SU-DHL-6 (cell line): Measurements from ENCODE around the gene SLAMF7.
"Not testable (repeated sequence)": the region's sequence is repeated elsewhere in the genome, so short reads cannot be mapped to it uniquely, and the experiment has no call there.

Experiments used
- H2AFZ ChIP-seq: fragments of 200-600 bp; sonication (generic); 2 replicates; pipeline ENCODE4 v1.6.1; 2014; ENCODE audit warnings: low read depth, mild to moderate bottlenecking, moderate library complexity, mixed read lengths, antibody characterized with exemption, low read length; ENCODE audit not compliant: severe bottlenecking
- H3F3A ChIP-seq: fragments of 200-600 bp; shearing (Covaris generic); 2 replicates; pipeline ENCODE4 v1.6.0; 2016; ENCODE audit warnings: antibody characterized with exemption, mild to moderate bottlenecking; ENCODE audit not compliant: insufficient read depth
- H3K27ac ChIP-seq: fragments of 200-600 bp; sonication (generic); 2 replicates; pipeline ENCODE4 v1.5.1; 2016; ENCODE audit warnings: low read depth, mild to moderate bottlenecking, low read length, moderate library complexity, mixed read lengths
- H3K27me3 ChIP-seq: fragments of 200-600 bp; sonication (generic), shearing (Covaris generic); 2 replicates; pipeline ENCODE4 v1.6.0; 2014; ENCODE audit warnings: mild to moderate bottlenecking, low read length
- H3K36me3 ChIP-seq: fragments of 200-600 bp; sonication (generic); 2 replicates; pipeline ENCODE4 v1.6.1; 2014; ENCODE audit warnings: mild to moderate bottlenecking, low read length, mixed read lengths
- H3K4me2 ChIP-seq: fragments of 300-600, 200-600 bp; shearing (Covaris generic), sonication (generic); 2 replicates; pipeline ENCODE4 v1.6.0; 2014; ENCODE audit warnings: low read length, low read depth, mild to moderate bottlenecking; ENCODE audit not compliant: poor library complexity, severe bottlenecking
- H3K4me3 ChIP-seq: fragments of 200-600 bp; sonication (generic); 2 replicates; pipeline ENCODE4 v1.5.1; 2014; ENCODE audit warnings: antibody characterized with exemption, low read length, mild to moderate bottlenecking, mixed read lengths; ENCODE audit not compliant: insufficient read depth, poor library complexity, severe bottlenecking
- H3K79me2 ChIP-seq: fragments of 200-600 bp; sonication (generic); 2 replicates; pipeline ENCODE4 v1.6.1; 2014; ENCODE audit warnings: mild to moderate bottlenecking, low read length, moderate library complexity; ENCODE audit not compliant: insufficient read depth
- H3K9ac ChIP-seq: fragments of 200-600 bp; sonication (generic); 2 replicates; pipeline ENCODE4 v1.7.0; 2014; ENCODE audit warnings: mild to moderate bottlenecking, low read length
- H3K9me2 ChIP-seq: fragments of 200-600 bp; sonication (generic); replicated peaks from 2 replicates; pipeline ENCODE4 v1.6.1; 2014; ENCODE audit warnings: low read length; ENCODE audit not compliant: insufficient read depth
- H3K9me3 ChIP-seq: fragments of 200-600 bp; sonication (generic); 2 replicates; pipeline ENCODE4 v1.6.1; 2014; ENCODE audit warnings: low read length, mixed read lengths; ENCODE audit not compliant: insufficient read depth
- H4K20me1 ChIP-seq: fragments of 200-600 bp; sonication (generic); 2 replicates; pipeline ENCODE4 v1.6.1; 2014; ENCODE audit warnings: low read depth, mild to moderate bottlenecking, antibody characterized with exemption, low read length, moderate library complexity, mixed read lengths
- EZH2phosphoT487 ChIP-seq: fragments of 200-600 bp; sonication (generic), shearing (Covaris generic); conservative IDR thresholded peaks from 2 replicates; pipeline ENCODE4 v1.6.1; 2018; ENCODE audit warnings: mild to moderate bottlenecking, antibody characterized with exemption, low read length, moderate library complexity, mixed read lengths
- TF ChIP-seq, protein P1 (sequence below): fragments of 200-600 bp; sonication (generic); IDR thresholded peaks from one replicate; pipeline ENCODE4 v1.5.1; 2017; ENCODE audit warnings: antibody characterized with exemption, mild to moderate bottlenecking, low read length, moderate library complexity; ENCODE audit not compliant: insufficient read depth, poor library complexity, severe bottlenecking

SLAMF7 gene

DNA sequence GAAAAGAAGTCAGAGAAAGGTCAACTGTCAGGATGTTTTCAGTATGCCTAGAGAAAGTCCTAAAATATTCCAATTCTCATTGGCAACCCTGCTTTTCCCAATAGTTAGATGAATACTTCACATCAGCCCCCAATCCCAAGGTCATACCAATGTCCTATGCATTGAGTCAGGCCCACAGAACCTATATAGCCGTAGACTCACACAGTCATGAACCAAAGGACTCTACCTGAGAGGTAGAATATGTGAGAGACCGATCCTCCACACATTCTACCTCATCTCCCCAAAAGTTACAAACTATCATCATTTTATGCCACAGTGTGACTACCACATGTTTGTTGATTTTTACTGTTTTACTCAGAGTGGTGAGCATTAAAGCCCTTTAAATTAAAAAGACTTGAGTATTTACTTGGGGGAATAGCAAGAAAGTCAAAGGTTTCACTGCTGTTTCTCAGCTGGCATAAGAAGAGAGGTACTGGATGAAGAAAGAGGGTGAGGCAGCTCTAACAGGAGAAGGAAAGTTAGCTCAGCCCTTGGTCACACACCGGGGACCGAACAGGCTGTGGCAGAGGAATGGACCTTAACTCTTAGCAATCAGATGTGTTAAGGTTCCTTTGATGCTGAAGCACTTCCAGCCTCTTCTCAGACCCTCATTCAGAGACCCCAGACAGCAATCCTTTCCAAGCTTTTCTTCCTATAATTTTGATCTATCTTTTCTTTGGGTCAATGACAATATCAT is 28.4 kb upstream of the SLAMF7 start:
- peak overlapping the region; percentile 77 for H3K4me3 ChIP-seq
- no peaks in the 10 kb centered on the region for H3K9me3 ChIP-seq
- no peaks in the 10 kb centered on the region for H3K27me3 ChIP-seq
- peak overlapping the region; percentile 84 for H3K4me2 ChIP-seq
- no peak overlapping the region for H2AFZ ChIP-seq
- H3K9ac ChIP-seq: peak overlapping the region; percentile 84
- H3F3A ChIP-seq: peaks cover 61% of the 10 kb centered on the region
- 0 out of 2 replicates have a peak, but pooled peaks cover 6% of the 10 kb centered on the region for H4K20me1 ChIP-seq
- peak overlapping the region; percentile 99 for H3K27ac ChIP-seq
- peaks cover 61% of the 10 kb centered on the region for H3K79me2 ChIP-seq
- peaks cover 22% of the 10 kb centered on the region for H3K36me3 ChIP-seq
- no peaks in the 10 kb centered on the region for H3K9me2 ChIP-seq
- TF ChIP-seq, protein P1, sequence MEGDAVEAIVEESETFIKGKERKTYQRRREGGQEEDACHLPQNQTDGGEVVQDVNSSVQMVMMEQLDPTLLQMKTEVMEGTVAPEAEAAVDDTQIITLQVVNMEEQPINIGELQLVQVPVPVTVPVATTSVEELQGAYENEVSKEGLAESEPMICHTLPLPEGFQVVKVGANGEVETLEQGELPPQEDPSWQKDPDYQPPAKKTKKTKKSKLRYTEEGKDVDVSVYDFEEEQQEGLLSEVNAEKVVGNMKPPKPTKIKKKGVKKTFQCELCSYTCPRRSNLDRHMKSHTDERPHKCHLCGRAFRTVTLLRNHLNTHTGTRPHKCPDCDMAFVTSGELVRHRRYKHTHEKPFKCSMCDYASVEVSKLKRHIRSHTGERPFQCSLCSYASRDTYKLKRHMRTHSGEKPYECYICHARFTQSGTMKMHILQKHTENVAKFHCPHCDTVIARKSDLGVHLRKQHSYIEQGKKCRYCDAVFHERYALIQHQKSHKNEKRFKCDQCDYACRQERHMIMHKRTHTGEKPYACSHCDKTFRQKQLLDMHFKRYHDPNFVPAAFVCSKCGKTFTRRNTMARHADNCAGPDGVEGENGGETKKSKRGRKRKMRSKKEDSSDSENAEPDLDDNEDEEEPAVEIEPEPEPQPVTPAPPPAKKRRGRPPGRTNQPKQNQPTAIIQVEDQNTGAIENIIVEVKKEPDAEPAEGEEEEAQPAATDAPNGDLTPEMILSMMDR: no peak
- no peak for TF ChIP-seq EZH2phosphoT487

DNA sequence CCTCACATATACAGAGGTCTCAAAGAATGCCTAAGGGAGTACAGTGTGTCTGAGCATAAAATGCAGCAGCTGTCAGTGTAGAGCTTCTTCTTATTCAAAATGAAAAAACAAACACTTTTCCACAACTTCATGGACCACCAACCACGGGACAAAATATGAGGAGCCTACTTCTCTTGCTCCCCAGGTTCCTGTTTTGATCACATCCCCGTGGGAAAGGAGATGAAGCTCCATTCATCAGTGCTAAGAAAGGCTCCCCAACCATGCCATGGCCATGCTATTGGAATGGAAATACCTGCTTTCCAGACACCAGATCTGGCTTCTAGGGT is 27.8 kb upstream of the SLAMF7 start:
- H2AFZ ChIP-seq: no peak overlapping the region
- H3K9ac ChIP-seq: peak overlapping the region; percentile 84
- no peak for TF ChIP-seq EZH2phosphoT487
- TF ChIP-seq, protein P1: no peak
- 0 out of 2 replicates have a peak, but pooled peaks cover 5% of the 10 kb centered on the region for H4K20me1 ChIP-seq
- H3K27ac ChIP-seq: peak overlapping the region; percentile 99
- H3K79me2 ChIP-seq: peaks cover 55% of the 10 kb centered on the region
- H3F3A ChIP-seq: peaks cover 61% of the 10 kb centered on the region
- H3K4me2 ChIP-seq: peak overlapping the region; percentile 84
- no peaks in the 10 kb centered on the region for H3K9me2 ChIP-seq
- no peaks in the 10 kb centered on the region for H3K27me3 ChIP-seq
- peak overlapping the region; percentile 77 for H3K4me3 ChIP-seq
- peaks cover 22% of the 10 kb centered on the region for H3K36me3 ChIP-seq
- no peaks in the 10 kb centered on the region for H3K9me3 ChIP-seq

DNA sequence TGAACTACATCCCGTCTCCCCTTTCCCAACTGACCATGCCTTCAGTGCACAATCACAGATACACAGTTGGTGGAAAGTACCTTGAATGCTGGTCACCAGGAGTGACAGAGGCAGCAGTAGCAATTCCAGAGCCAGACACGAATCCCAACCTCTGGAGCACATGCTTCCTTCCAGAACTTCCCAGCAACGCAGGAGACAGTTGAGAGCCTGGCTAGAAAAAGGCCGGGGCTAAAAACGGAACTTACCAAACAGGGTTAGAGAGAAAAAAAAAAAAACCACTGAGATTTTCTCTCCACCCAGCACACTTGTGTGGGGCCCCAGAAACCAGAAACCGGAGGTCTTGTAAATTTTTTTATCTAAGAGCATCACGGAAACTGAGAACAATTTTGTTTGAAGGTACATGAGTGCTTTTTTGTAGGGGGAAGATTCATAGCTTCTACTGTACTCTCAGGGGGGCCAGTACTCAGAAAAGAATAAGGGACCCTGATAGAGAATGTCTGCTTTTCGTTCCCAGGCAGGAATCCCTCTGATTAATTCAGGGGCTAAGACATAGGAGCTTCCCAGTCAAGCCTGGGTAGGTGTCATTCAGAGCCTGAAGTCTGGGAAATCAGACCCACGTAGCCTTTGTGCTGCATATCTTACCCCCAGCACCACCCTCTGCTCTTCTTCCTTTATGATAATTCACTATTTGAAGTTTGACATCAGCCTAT is 27.3 kb upstream of the SLAMF7 start, which contains the start of gene CD48:
TSS of gene CD48 (minus strand) at position 221 of the 710 bp plus-strand sequence. CDS start at position 162, 59 bp downstream.
- H3K27me3 ChIP-seq: no peaks in the 10 kb centered on the region
- H3K27ac ChIP-seq: peak within 1 kb of the TSS; percentile 99
- peaks cover 50% of the 10 kb centered on the region for H3K79me2 ChIP-seq
- no peaks in the 10 kb centered on the region for H3K9me3 ChIP-seq
- H3K9ac ChIP-seq: peak within 1 kb of the TSS; percentile 84
- H2AFZ ChIP-seq: no peak within 1 kb of the TSS
- H3F3A ChIP-seq: peaks cover 58% of the 10 kb centered on the region
- H3K4me3 ChIP-seq: peak within 1 kb of the TSS; percentile 77
- no peak for TF ChIP-seq EZH2phosphoT487
- TF ChIP-seq, protein P1: no peak
- peaks cover 19% of the 10 kb centered on the region for H3K36me3 ChIP-seq
- H3K9me2 ChIP-seq: no peaks in the 10 kb centered on the region
- peak within 1 kb of the TSS; percentile 84 for H3K4me2 ChIP-seq
- H4K20me1 ChIP-seq: 0 out of 2 replicates have a peak, but pooled peaks cover under 1% of the 10 kb centered on the region

DNA sequence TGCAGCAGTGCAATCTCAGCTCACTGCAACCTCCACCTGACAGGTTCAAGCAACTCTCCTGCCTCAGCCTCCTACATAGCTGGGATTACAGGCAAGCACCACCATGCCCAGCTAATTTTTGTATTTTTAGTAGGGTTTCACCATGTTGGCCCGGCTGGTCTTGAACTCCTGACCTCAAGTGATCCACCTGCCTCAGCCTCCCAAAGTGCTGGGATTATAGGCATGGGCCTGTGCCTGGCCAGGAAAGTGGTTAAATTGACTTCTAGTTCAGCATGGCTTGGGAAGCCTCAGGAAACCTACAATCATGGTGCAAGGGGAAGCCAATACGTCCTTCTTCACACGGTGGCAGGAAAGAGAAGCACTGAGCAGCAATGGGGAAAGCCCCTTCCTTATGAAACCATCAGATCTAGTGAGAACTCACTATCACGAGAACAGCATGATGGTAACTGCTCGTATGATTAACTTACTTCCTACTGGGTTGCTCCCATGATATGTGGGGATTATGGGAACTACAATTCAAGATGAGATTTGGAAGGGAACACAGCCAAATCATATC is 26.4 kb upstream of the SLAMF7 start:
- peaks cover 15% of the 10 kb centered on the region for H3K36me3 ChIP-seq
- H3K9ac ChIP-seq: peak overlapping the region; percentile 84
- H3F3A ChIP-seq: peaks cover 50% of the 10 kb centered on the region
- H4K20me1 ChIP-seq, H3K9me3 ChIP-seq, H3K27me3 ChIP-seq, H3K9me2 ChIP-seq, H2AFZ ChIP-seq: not testable (repeated sequence)
- H3K4me3 ChIP-seq: peak overlapping the region; percentile 77
- peaks cover 41% of the 10 kb centered on the region for H3K79me2 ChIP-seq
- peak overlapping the region; percentile 99 for H3K27ac ChIP-seq
- peak overlapping the region; percentile 84 for H3K4me2 ChIP-seq
